Measurements from ENCODE around the gene CHI3L2. TPM values are rescaled to one million over a fixed set of nuclear protein-coding genes. Genes with fewer than 3 reads are reported as not detected.

The CHI3L2 gene
- total and polyA plus RNA-seq, 2 of the 13 experiments (the other 11 are each of a cell fraction or from before 2014, with no cell fraction given) = 0.46 to 1.7 TPM

DNA sequence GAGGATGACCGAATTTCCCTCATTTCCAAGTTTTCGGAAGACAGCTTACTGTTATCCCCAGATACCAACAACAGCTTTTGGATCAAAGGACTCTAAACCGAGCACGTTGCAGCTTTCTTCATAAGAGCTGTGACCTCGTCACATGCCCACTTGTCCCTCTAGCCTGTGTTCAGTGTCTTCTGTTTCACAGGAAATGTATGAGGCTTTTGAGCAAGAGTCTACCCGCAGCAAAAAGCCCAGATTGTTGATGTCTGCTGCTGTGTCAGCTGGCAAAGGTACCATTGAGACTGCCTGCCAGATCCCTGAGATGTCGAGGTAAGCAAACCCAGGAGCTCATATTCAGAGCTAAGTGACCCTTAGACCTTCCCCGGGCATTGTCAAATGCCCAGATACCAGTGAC, 24.1 kb downstream of the CHI3L2 start (continued):
- TF ChIP-seq TFDP2 (CRISPR knock-in tag; IDR thresholded peaks at IDR 0.05) (no peak), REL (CRISPR knock-in tag; conservative IDR thresholded peaks at IDR 0.05) (no peak), ZNF660 (CRISPR knock-in tag; IDR thresholded peaks at IDR 0.05; ENCODE audit: borderline replicate concordance, low read depth) (no peak), DNMT1 (CRISPR knock-in tag; IDR thresholded peaks at IDR 0.05) (no peak)

GRCh38 chr1:111252786-111253185, 25.3 kb downstream of the CHI3L2 start:
- ATAC-seq (no peak), DNase-seq (ENCODE audit: low spot score) (no peak), FAIRE-seq (no peak)
- Histone ChIP-seq H3K9ac (ENCODE audit: insufficient read depth, low read depth, low read length) (no peak overlapping the region), H3K27me3 (ENCODE audit: control insufficient read depth in 1 of 2, insufficient read depth in 2 of 2, low read length in 2 of 2) (peaks cover 5 to 6% of the 10 kb centered on the region in 2 experiments; a peak in 3 of 5 replicates), H3K4me1 (ENCODE audit: insufficient read depth, low read length) (peaks cover 67% of the 10 kb centered on the region), H3K27ac (ENCODE audit: extremely low read length, insufficient read depth, low read length) (no peak overlapping the region), H3K79me2 (ENCODE audit: insufficient read depth, low read length) (no peaks in the 10 kb centered on the region), H2AFZ (ENCODE audit: low read length) (no peak overlapping the region), H3K9me3 (ENCODE audit: low read length) (no peaks in the 10 kb centered on the region), H3K36me3 (replicated peaks in 1 of 2; ENCODE audit: control insufficient read depth in 1 of 2, insufficient read depth in 2 of 2, low read length in 2 of 2) (no peaks in the 10 kb centered on the region), H3K4me2 (ENCODE audit: low read depth, low read length) (no peak overlapping the region), H4K20me1 (ENCODE audit: insufficient read depth, low read length) (no peaks in the 10 kb centered on the region), H3K4me3 (replicated peaks in 1 of 3; ENCODE audit: insufficient read depth in 1 of 3, low read depth in 2 of 3, low read length in 3 of 3) (no peak overlapping the region)
- intact Hi-C loops (cut with micrococcal nuclease; ENCODE audit: unreplicated experiment) (no loop called here), in situ Hi-C loops (cut with HindIII; ENCODE audit: extremely low pct_ligation_motif_present, low pct_unique_long_range_greater_than_20kb) (no loop called here)
- CTCF ChIA-PET (ENCODE audit: low intra/inter-chr PET ratio, low total read pairs) = no interaction called here
- BruUV-seq (replicated peaks) = no TSS peak
- WGBS (ENCODE audit: low lambda C conversion rate) = 32% methylated on average over 2 of the region's 2 CpGs
- POLR2A ChIA-PET = no interaction called here
- no peak for TF ChIP-seq DMAP1 (CRISPR knock-in tag; IDR thresholded peaks at IDR 0.05)
- TF ChIP-seq SIX1 (CRISPR knock-in tag; IDR thresholded peaks at IDR 0.05; ENCODE audit: borderline replicate concordance) = no peak
- no peak for TF ChIP-seq KDM1A (CRISPR knock-in tag; IDR thresholded peaks at IDR 0.05)
- TF ChIP-seq MED8 (CRISPR knock-in tag; IDR thresholded peaks at IDR 0.05; ENCODE audit: insufficient replicate concordance) = no peak
- TF ChIP-seq FLYWCH1 (CRISPR knock-in tag; IDR thresholded peaks at IDR 0.05) = no peak
- no peak for TF ChIP-seq GTF3A (CRISPR knock-in tag; conservative IDR thresholded peaks at IDR 0.05)
- TF ChIP-seq, protein P1, sequence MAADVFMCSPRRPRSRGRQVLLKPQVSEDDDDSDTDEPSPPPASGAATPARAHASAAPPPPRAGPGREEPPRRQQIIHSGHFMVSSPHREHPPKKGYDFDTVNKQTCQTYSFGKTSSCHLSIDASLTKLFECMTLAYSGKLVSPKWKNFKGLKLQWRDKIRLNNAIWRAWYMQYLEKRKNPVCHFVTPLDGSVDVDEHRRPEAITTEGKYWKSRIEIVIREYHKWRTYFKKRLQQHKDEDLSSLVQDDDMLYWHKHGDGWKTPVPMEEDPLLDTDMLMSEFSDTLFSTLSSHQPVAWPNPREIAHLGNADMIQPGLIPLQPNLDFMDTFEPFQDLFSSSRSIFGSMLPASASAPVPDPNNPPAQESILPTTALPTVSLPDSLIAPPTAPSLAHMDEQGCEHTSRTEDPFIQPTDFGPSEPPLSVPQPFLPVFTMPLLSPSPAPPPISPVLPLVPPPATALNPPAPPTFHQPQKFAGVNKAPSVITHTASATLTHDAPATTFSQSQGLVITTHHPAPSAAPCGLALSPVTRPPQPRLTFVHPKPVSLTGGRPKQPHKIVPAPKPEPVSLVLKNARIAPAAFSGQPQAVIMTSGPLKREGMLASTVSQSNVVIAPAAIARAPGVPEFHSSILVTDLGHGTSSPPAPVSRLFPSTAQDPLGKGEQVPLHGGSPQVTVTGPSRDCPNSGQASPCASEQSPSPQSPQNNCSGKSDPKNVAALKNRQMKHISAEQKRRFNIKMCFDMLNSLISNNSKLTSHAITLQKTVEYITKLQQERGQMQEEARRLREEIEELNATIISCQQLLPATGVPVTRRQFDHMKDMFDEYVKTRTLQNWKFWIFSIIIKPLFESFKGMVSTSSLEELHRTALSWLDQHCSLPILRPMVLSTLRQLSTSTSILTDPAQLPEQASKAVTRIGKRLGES (CRISPR knock-in tag; IDR thresholded peaks at IDR 0.05; ENCODE audit: borderline replicate concordance) = no peak
- no peak for TF ChIP-seq PITX1 (CRISPR knock-in tag; IDR thresholded peaks at IDR 0.05)
- TF ChIP-seq MBNL3 (CRISPR knock-in tag; conservative IDR thresholded peaks at IDR 0.05) = no peak
- no peak for TF ChIP-seq FOXK2 (IDR thresholded peaks at IDR 0.05)
- TF ChIP-seq ELF4 (CRISPR knock-in tag; IDR thresholded peaks at IDR 0.05; ENCODE audit: borderline replicate concordance) = no peak
- TF ChIP-seq ZNF782 (CRISPR knock-in tag; IDR thresholded peaks at IDR 0.05; ENCODE audit: borderline replicate concordance) = no peak
- TF ChIP-seq IKZF1 (IDR thresholded peaks at IDR 0.05) = no peak
- TF ChIP-seq HNF4A (CRISPR knock-in tag; IDR thresholded peaks at IDR 0.05) = no peak
- no peak for TF ChIP-seq ZBTB26 (CRISPR knock-in tag; IDR thresholded peaks at IDR 0.05; ENCODE audit: borderline replicate concordance)
- TF ChIP-seq CHD2 (IDR thresholded peaks at IDR 0.05; ENCODE audit: low read depth, low read length) = no peak

All from HepG2 (cell line).